MCF 10A (cell line): ENCODE results near the gene METTL16. TPM values are rescaled to one million over a fixed set of nuclear protein-coding genes. Genes with fewer than 3 reads are reported as not detected.
"Not testable (repeated sequence)": the region's sequence is repeated elsewhere in the genome, so short reads cannot be mapped to it uniquely, and the experiment has no call there.

Experiments used
- BruUV-seq: library from RNA; stranded (reverse); fragments of 400-500 nt; replicated peaks from 2 replicates; lab custom pipeline; 2021; lab: Mats Ljungman, UMichigan
- CTCF ChIA-PET: fragments of 300-600 bp; sonication (Branson Sonifier 250); formaldehyde crosslinking; extraction: SDS; loops from one replicate; lab custom pipeline; 2021; ENCODE audit warnings: antibody characterized with exemption, inconsistent platforms; lab: Yijun Ruan, JAX
- POLR2A ChIA-PET: fragments of 300-600, 350-650 bp; sonication (Branson Sonifier 250); formaldehyde crosslinking; extraction: SDS; loops from one replicate; lab custom pipeline; 2020; ENCODE audit warnings: antibody characterized with exemption, inconsistent platforms; lab: Yijun Ruan, JAX
- DNase-seq: peaks from one replicate; pipeline ENCODE4 v3.0.0-alpha.2; 2018; ENCODE audit not compliant: unreplicated experiment
- H3K27ac Mint-ChIP-seq: one replicate; pipeline ENCODE4 v1.8.0; 2022; ENCODE audit warnings: mild to moderate bottlenecking, low read depth, mixed read lengths; ENCODE audit not compliant: unreplicated experiment
- H3K27me3 Mint-ChIP-seq: one replicate; pipeline ENCODE4 v1.8.0; 2022; ENCODE audit warnings: mixed read lengths; ENCODE audit not compliant: insufficient read depth, unreplicated experiment
- H3K36me3 Mint-ChIP-seq: one replicate; pipeline ENCODE4 v1.8.0; 2022; ENCODE audit warnings: mild to moderate bottlenecking, moderate library complexity, mixed read lengths; ENCODE audit not compliant: insufficient read depth, unreplicated experiment
- H3K4me1 Mint-ChIP-seq: one replicate; pipeline ENCODE4 v1.8.0; 2022; ENCODE audit warnings: mixed read lengths; ENCODE audit not compliant: insufficient read depth, unreplicated experiment
- H3K4me3 Mint-ChIP-seq: one replicate; pipeline ENCODE4 v1.8.0; 2022; ENCODE audit warnings: mild to moderate bottlenecking, moderate library complexity, mixed read lengths; ENCODE audit not compliant: unreplicated experiment
- H3K9me3 Mint-ChIP-seq: one replicate; pipeline ENCODE4 v1.8.0; 2022; ENCODE audit warnings: mixed read lengths; ENCODE audit not compliant: unreplicated experiment
- intact Hi-C: fragments of 100-400 bp; cut with micrococcal nuclease; formaldehyde crosslinking; loops from 2 replicates; pipeline ENCODE4 v1.14.1; 2022
- total RNA-seq: library from RNA; stranded (reverse); gene quantifications from 2 replicates; pipeline ENCODE4 v1.2.3, GENCODE V29; 2022
- TF ChIP-seq, protein P1 (sequence below): fragments of 200-600 bp; IDR thresholded peaks from one replicate; pipeline ENCODE4 v1.8.0; 2022; ENCODE audit warnings: antibody characterized with exemption, mild to moderate bottlenecking; ENCODE audit not compliant: unreplicated experiment

The METTL16 gene
- total RNA-seq, 1 experiment from 2014 or later: 41.4 TPM

DNA sequence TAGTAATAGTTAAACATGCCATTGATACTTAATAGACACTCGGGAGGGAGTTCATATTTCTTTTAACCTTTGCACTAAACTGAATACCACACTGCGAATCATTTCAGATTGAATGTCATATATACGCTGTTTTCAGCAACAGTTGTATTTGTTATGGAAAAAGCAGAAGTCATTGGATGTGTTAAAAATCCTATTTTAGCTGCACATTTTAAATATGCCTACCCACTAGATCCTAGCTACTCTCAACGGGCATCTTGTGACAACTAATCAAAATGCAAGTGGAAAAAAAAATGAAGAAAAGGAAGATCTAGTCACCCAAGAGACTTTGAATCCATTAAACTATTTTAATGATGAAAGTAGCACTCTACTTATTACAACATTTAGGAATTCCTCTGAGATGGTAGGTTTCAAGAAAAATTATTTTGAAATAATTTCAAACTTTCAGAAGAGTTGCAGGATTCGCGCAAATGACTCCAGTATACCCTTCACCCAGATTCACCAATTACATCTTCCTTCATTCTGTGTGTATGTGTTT is 59.4 kb downstream of the METTL16 start:
- ChIA-PET POLR2A (interaction anchor here (0.6 kb wide), 1 partner anchor 201 kb away, joined by 3 read pairs; no protein-coding TSS in a partner anchor), CTCF (interaction anchor here (0.6 to 0.7 kb wide), 3 partner anchors 100 to 1701 kb away, joined by 3 to 4 read pairs (median 3); no protein-coding TSS in a partner anchor)
- H3K36me3 Mint-ChIP-seq: peaks cover 14% of the 10 kb centered on the region
- DNase-seq: no peak
- no peaks in the 10 kb centered on the region for H3K27me3 Mint-ChIP-seq
- H3K9me3 Mint-ChIP-seq: no peaks in the 10 kb centered on the region
- intact Hi-C loops: no loop called here
- TF ChIP-seq, protein P1, sequence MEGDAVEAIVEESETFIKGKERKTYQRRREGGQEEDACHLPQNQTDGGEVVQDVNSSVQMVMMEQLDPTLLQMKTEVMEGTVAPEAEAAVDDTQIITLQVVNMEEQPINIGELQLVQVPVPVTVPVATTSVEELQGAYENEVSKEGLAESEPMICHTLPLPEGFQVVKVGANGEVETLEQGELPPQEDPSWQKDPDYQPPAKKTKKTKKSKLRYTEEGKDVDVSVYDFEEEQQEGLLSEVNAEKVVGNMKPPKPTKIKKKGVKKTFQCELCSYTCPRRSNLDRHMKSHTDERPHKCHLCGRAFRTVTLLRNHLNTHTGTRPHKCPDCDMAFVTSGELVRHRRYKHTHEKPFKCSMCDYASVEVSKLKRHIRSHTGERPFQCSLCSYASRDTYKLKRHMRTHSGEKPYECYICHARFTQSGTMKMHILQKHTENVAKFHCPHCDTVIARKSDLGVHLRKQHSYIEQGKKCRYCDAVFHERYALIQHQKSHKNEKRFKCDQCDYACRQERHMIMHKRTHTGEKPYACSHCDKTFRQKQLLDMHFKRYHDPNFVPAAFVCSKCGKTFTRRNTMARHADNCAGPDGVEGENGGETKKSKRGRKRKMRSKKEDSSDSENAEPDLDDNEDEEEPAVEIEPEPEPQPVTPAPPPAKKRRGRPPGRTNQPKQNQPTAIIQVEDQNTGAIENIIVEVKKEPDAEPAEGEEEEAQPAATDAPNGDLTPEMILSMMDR: no peak
- no peaks in the 10 kb centered on the region for H3K4me1 Mint-ChIP-seq
- H3K4me3 Mint-ChIP-seq: no peak overlapping the region
- BruUV-seq: no TSS peak
- H3K27ac Mint-ChIP-seq: no peak overlapping the region

- Mint-ChIP-seq H3K36me3 (peaks cover 17% of the 10 kb centered on the region), H3K9me3 (no peaks in the 10 kb centered on the region), H3K27me3 (no peaks in the 10 kb centered on the region), H3K4me1 (no peaks in the 10 kb centered on the region), H3K27ac (no peak overlapping the region), H3K4me3 (no peak overlapping the region)
- TF ChIP-seq, protein P1: no peak
- DNase-seq: no peak
- ChIA-PET CTCF (interaction anchor here (0.6 kb wide), 1 partner anchor 227 kb away, joined by 3 read pairs; no protein-coding TSS in a partner anchor), POLR2A (no interaction called here)
- intact Hi-C loops: no loop called here
- no TSS peak for BruUV-seq
These were observed 61.6 kb downstream of the METTL16 start for GRCh38 chr17:2450016-2450650.

DNA sequence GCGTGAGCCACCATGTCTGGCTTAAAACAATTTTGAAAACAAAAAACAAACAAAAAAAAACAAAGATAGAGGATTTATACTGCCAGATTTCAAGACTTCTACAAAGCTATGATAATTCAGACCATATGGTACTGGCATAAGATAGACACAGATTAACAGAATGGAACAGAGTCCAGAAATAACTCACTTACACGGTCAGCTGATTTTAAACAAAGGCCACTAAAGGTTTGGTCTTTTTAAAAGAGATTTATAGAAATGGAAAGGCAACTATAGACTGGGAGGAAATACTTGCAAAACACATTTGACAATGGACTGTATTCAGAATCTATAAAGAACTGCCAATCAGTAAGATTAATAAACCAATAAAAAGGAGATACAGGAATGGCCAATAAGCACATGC is 62.2 kb downstream of the METTL16 start:
- Mint-ChIP-seq H3K4me1 (no peaks in the 10 kb centered on the region), H3K4me3 (no peak overlapping the region), H3K27ac (no peak overlapping the region), H3K9me3 (no peaks in the 10 kb centered on the region), H3K27me3 (no peaks in the 10 kb centered on the region), H3K36me3 (peaks cover 23% of the 10 kb centered on the region)
- TF ChIP-seq, protein P1: no peak
- intact Hi-C loops: no loop called here
- ChIA-PET CTCF (interaction anchor here (0.6 kb wide), 2 partner anchors 13 to 227 kb away, joined by 3 to 4 read pairs; no protein-coding TSS in a partner anchor), POLR2A (interaction anchor here (0.7 kb wide), 1 partner anchor 14 kb away, joined by 3 read pairs; no protein-coding TSS in a partner anchor)
- BruUV-seq: no TSS peak
- no peak for DNase-seq

- H3K4me3 Mint-ChIP-seq, H3K4me1 Mint-ChIP-seq, BruUV-seq, H3K9me3 Mint-ChIP-seq, DNase-seq, H3K27me3 Mint-ChIP-seq, CTCF ChIA-PET, intact Hi-C loops, H3K27ac Mint-ChIP-seq, POLR2A ChIA-PET: not testable (repeated sequence)
- peaks cover 27% of the 10 kb centered on the region for H3K36me3 Mint-ChIP-seq
These were observed 64.2 kb downstream of the METTL16 start for GRCh38 chr17:2447479-2447878.
